Esophagus squamous epithelium (tissue), 5 donors: ENCODE results near the gene SLC35A3. TPM values are rescaled to one million over a fixed set of nuclear protein-coding genes. Genes with fewer than 3 reads are reported as not detected.
"Not testable (repeated sequence)": the region's sequence is repeated elsewhere in the genome, so short reads cannot be mapped to it uniquely, and the experiment has no call there.

Experiments used
- DNase-seq: peaks from one replicate; lab custom pipeline; 2025; lab: John Stamatoyannopoulos, UW
- H3K27ac ChIP-seq, 4 donors: fragments of 200-600 bp; sonication (generic); one replicate each; pipeline ENCODE4 v1.5.1; 2016 to 2019; ENCODE audit warnings: mild to moderate bottlenecking in 1 of 4
- H3K27me3 ChIP-seq, 4 donors: fragments of 200-600 bp; sonication (generic); 1 replicate in 3 of 4; 2 replicates in 1 of 4; pipeline versions ENCODE4 v1.5.1 to v1.6.0; 2017 to 2021; ENCODE audit warnings: antibody characterized with exemption in 1 of 4
- H3K36me3 ChIP-seq, 3 donors: fragments of 200-600 bp; sonication (generic); one replicate each; pipeline ENCODE4 v1.5.1; 2016 to 2019
- H3K4me1 ChIP-seq, 3 donors: fragments of 200-600 bp; sonication (generic); one replicate each; pipeline ENCODE4 v1.5.1; 2017 to 2019
- H3K4me3 ChIP-seq, 4 donors: fragments of 200-600 bp; sonication (generic); 1 replicate in 3 of 4; 2 replicates in 1 of 4; pipeline ENCODE4 v1.5.1; 2016 to 2019; ENCODE audit warnings: mild to moderate bottlenecking in 2 of 4, moderate library complexity in 1 of 4
- H3K9me3 ChIP-seq, 3 donors: fragments of 200-600 bp; sonication (generic); one replicate each; pipeline ENCODE4 v1.5.1; 2016 to 2019
- CTCF ChIP-seq, 6 experiments: fragments of 450-650 bp in 4 of 6; fragments of 200-600 bp in 2 of 6; sonication (generic) in 2 of 6; IDR thresholded peaks; one replicate each; pipeline ENCODE4 v1.5.1; 2016 to 2019; ENCODE audit warnings: antibody characterized with exemption in 6 of 6, mild to moderate bottlenecking in 4 of 6, moderate library complexity in 4 of 6
- POLR2A ChIP-seq, 4 donors: fragments of 450-650 bp; IDR thresholded peaks; one replicate each; pipeline ENCODE4 v1.6.1; 2017; ENCODE audit warnings: antibody characterized with exemption in 4 of 4, mild to moderate bottlenecking in 4 of 4, moderate library complexity in 3 of 4
- WGBS, 2 donors: methylation state at CpG; one replicate each; pipeline ENCODE4 v1.1.5; 2018; 5-methylcytosine and 5-hydroxymethylcytosine counted together
- intact Hi-C: fragments of 100-400 bp; cut with DNase I; formaldehyde crosslinking; loops from one replicate; pipeline ENCODE4 v1.15.0; 2022
- total RNA-seq, 4 donors: library from RNA; depleted of rRNA; stranded (reverse); fragments of >200 nt; gene quantifications; one replicate each; pipeline ENCODE4 v1.1.0, GENCODE V29; 2016
- donor health status: DM: yes; HTN: yes; CAD: no.

SLC35A3 gene
- total RNA-seq, 4 donors from 2014 or later, result 25.1 to 47.5 (median 28.9) TPM

- 78 to 79% methylated on average over 3 of the region's 3 CpGs for WGBS, 2 donors
- Histone ChIP-seq H3K27me3 (no peaks in the 10 kb centered on the region), H3K27ac (no peak overlapping the region), H3K4me1 (peaks cover 0 to 44% (median 5%) of the 10 kb centered on the region in 3 donors), H3K36me3 (no peaks in the 10 kb centered on the region), H3K4me3 (no peak overlapping the region), H3K9me3 (no peaks in the 10 kb centered on the region)
- intact Hi-C loops, result no loop called here
- no peak for DNase-seq
- TF ChIP-seq CTCF (IDR thresholded peaks at IDR 0.05) (no peak), POLR2A (IDR thresholded peaks at IDR 0.05) (no peak)
These were observed 5.0 kb upstream of the SLC35A3 start for GRCh38 chr1:99964806-99965205.

- H3K9me3 ChIP-seq, result no peaks in the 10 kb centered on the region
- H3K27me3 ChIP-seq, result no peaks in the 10 kb centered on the region
- DNase-seq, result no peak
- intact Hi-C loops, result no loop called here
- no peaks in the 10 kb centered on the region for H3K36me3 ChIP-seq
- H3K27ac ChIP-seq, result no peak overlapping the region
- TF ChIP-seq CTCF (IDR thresholded peaks at IDR 0.05) (no peak), POLR2A (IDR thresholded peaks at IDR 0.05) (no peak)
- WGBS, 2 donors, result 47 to 52% methylated on average over 2 of the region's 2 CpGs
- H3K4me1 ChIP-seq, result peaks cover 4 to 49% (median 7%) of the 10 kb centered on the region in 3 donors
- no peak overlapping the region for H3K4me3 ChIP-seq
These were observed 4.0 kb upstream of the SLC35A3 start for GRCh38 chr1:99965646-99966375.

GRCh38 chr1:99968214-99968613 is 1.6 kb upstream of the SLC35A3 start:
- TF ChIP-seq CTCF (IDR thresholded peaks at IDR 0.05) (no peak), POLR2A (IDR thresholded peaks at IDR 0.05) (no peak)
- 87 to 93% methylated on average over 4 of the region's 4 CpGs for WGBS, 2 donors
- Histone ChIP-seq H3K36me3 (no peaks in the 10 kb centered on the region), H3K27me3 (no peaks in the 10 kb centered on the region), H3K4me3 (no peak overlapping the region), H3K27ac (no peak overlapping the region), H3K4me1 (peaks cover 6 to 61% (median 19%) of the 10 kb centered on the region in 3 donors), H3K9me3 (no peaks in the 10 kb centered on the region)
- no peak for DNase-seq
- intact Hi-C loops, result no loop called here

- 8 to 27% methylated on average over 3 to 6 of the region's 6 CpGs for WGBS, 2 donors
- no peaks in the 10 kb centered on the region for H3K36me3 ChIP-seq
- no peak for TF ChIP-seq POLR2A (IDR thresholded peaks at IDR 0.05)
- no peak for TF ChIP-seq CTCF (IDR thresholded peaks at IDR 0.05)
- no peaks in the 10 kb centered on the region for H3K9me3 ChIP-seq
- H3K4me1 ChIP-seq, result peaks cover 6 to 61% (median 19%) of the 10 kb centered on the region in 3 donors
- H3K4me3 ChIP-seq, result peak overlapping the region; percentile 59 to 96 (median 95)
- H3K27me3 ChIP-seq, result no peaks in the 10 kb centered on the region
- peak overlapping the region; percentile 81 to 95 (median 91) for H3K27ac ChIP-seq
- DNase-seq, result no peak
- intact Hi-C loops, result no loop called here
These were observed 502 bp upstream of the SLC35A3 start for GRCh38 chr1:99969260-99969728.

- TF ChIP-seq POLR2A (IDR thresholded peaks at IDR 0.05) (no peak), CTCF (IDR thresholded peaks at IDR 0.05) (no peak)
- WGBS, 2 donors, result 47 to 53% methylated on average over 7 of the region's 7 CpGs
These were observed 988 bp downstream of the SLC35A3 start for GRCh38 chr1:99970713-99971255.

GRCh38 chr1:99972066-99972465 is 2.3 kb downstream of the SLC35A3 start:
- H3K27me3 ChIP-seq, H3K9me3 ChIP-seq, H3K4me3 ChIP-seq, DNase-seq, H3K27ac ChIP-seq, intact Hi-C loops: not testable (repeated sequence)
- Histone ChIP-seq H3K36me3 (peaks cover 0 to 25% (median 7%) of the 10 kb centered on the region in 3 donors), H3K4me1 (peaks cover 6 to 38% (median 19%) of the 10 kb centered on the region in 3 donors)
- WGBS, 2 donors, result 91 to 97% methylated on average over 7 of the region's 7 CpGs

More at GRCh38 chr1:99970713-99971255, 988 bp downstream of the SLC35A3 start:
- peak overlapping the region; percentile 59 to 96 (median 95) for H3K4me3 ChIP-seq
- H3K36me3 ChIP-seq, result peaks cover 0 to 12% (median 6%) of the 10 kb centered on the region in 3 donors
- no peak for DNase-seq
- peak overlapping the region; percentile 81 to 95 (median 91) for H3K27ac ChIP-seq
- H3K4me1 ChIP-seq, result peaks cover 6 to 51% (median 19%) of the 10 kb centered on the region in 3 donors
- H3K9me3 ChIP-seq, result no peaks in the 10 kb centered on the region
- intact Hi-C loops, result no loop called here
- no peaks in the 10 kb centered on the region for H3K27me3 ChIP-seq
